ENCODE data around the gene DYNC2LI1. TPM values are rescaled to one million over a fixed set of nuclear protein-coding genes. Genes with fewer than 3 reads are reported as not detected.

Gene DYNC2LI1
- polyA plus RNA-seq (2013, experiment 1 of 2), result 33.4 TPM
- 32.4 TPM for polyA plus RNA-seq (2013, experiment 2 of 2)

DNA sequence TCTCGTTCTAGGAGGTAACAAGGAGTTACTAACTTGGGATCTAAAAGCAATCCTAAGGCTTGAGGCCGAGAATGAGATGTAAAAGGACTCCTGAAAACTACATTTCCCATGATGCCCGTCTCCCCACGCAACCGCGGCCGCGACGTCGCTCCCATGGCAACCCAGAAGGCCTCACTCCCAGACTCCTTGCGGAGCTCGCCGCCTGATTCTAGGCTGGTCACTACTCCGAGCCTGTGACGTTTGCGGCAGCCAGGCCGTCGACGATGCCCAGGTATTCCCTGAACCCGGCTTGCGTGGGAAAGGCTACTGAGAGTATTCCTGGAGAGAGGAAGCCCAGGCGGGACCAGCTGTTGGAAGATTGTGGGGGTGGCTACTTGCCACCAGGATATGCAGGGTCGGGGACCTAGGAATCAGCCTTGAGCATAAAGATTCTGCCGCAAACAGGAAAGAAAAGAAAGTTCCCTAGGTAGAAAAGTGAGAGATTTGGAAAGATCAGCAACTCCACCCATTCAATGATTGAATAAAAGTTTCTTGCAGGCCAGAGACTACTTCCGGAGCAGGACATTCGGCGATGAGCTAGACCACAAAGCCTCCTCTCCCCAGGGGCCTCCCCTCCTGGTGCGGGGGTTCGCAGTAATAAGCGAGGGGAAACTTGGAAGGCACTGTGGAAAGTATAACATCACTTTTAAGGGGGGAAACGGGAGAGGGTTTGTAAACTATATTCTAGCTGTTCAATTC is at the start of gene DYNC2LI1:
TSS of gene DYNC2LI1 (plus strand) at position 164 of the 738 bp plus-strand sequence. CDS start at position 264, 100 bp downstream.
- Histone ChIP-seq H3K14ac (ENCODE audit: low read length) (no peak within 1 kb of the TSS), H2BK15ac (ENCODE audit: low read length) (no peak within 1 kb of the TSS)
- WGBS, 2 donors (ENCODE audit: extremely low coverage in 2 of 2, insufficient read length in 2 of 2, insufficient replicate concordance in 1 of 2), result no CpG with 5 or more reads among the region's 31 CpGs

DNA sequence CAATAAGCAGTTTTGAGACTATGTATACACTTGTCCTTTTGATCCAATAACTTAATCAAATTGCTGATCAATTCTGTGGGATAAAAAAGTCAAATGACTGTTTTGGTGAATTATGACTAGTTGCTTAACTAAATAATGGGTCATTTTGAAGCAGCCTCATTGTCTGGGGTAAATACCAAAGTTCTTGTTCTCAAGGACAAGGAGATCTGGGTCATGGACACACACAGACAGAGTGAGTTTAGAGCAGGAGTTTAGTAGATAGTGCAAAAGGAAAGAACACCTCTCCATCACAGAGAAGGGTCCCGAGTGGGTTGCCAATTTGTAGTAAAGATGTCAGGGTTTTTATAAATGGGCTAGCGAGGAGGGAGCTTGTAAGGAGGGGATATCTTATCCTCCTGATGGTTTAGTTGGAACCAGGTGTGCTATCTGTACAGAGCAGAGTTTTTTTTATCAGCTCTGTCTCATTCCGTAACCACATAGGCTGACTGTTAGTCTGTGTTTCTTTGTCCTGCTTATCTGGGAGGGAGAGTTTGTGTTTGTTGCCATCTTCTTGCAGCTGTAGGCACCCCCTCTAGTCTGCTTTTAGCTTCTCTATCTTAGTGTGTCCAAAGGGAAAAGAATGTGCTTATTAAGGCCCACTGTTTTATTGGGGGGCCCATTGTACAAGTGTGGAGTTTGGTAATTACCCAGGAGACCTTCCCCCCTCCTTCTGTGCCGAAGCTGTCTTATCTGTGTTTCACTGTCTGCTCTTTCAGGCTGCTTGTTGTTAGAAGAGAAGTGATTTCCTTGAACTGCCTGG is 48.9 kb upstream of the DYNC2LI1 start:
- Histone ChIP-seq H3K14ac (ENCODE audit: low read length) (no peak overlapping the region), H3K36me3 (replicated peaks in 1 of 2; ENCODE audit: control insufficient read depth in 2 of 2, insufficient read depth in 2 of 2, low read length in 2 of 2) (no peaks in the 10 kb centered on the region), H3K18ac (ENCODE audit: low read length) (peak overlapping the region; percentile 2), H3K9me3 (replicated peaks in 1 of 2; ENCODE audit: control insufficient read depth in 2 of 2, insufficient read depth in 1 of 2, low read depth in 1 of 2, low read length in 2 of 2) (no peaks in the 10 kb centered on the region), H3K4ac (ENCODE audit: low read length) (no peak overlapping the region), H2AK5ac (ENCODE audit: low read depth, low read length) (no peak overlapping the region), H3K9ac (ENCODE audit: low read depth, low read length, poor library complexity) (no peak overlapping the region), H3K4me2 (ENCODE audit: insufficient read depth, low read length, poor library complexity, severe bottlenecking) (no peak overlapping the region), H2BK120ac (ENCODE audit: low read depth, low read length) (no peak overlapping the region), H2BK5ac (ENCODE audit: low read length) (no peak overlapping the region), H3K4me3 (ENCODE audit: low read length in 2 of 2) (no peak overlapping the region), H3K27ac (replicated peaks; ENCODE audit: low read length) (no peak overlapping the region), H3K4me1 (ENCODE audit: control insufficient read depth in 2 of 2, insufficient read depth in 1 of 2, low read depth in 1 of 2, low read length in 2 of 2) (peaks cover 0 to 4% of the 10 kb centered on the region in 2 donors), H4K91ac (ENCODE audit: low read depth, low read length, poor library complexity) (no peak overlapping the region), H3K79me1 (ENCODE audit: low read depth, low read length) (no peaks in the 10 kb centered on the region), H4K8ac (ENCODE audit: low read depth, low read length) (no peak overlapping the region), H3K23ac (ENCODE audit: low read depth, low read length, poor library complexity) (no peak overlapping the region), H2BK15ac (ENCODE audit: low read length) (no peak overlapping the region), H2BK12ac (ENCODE audit: low read length) (no peak overlapping the region), H3K27me3 (ENCODE audit: control insufficient read depth in 3 of 3, insufficient read depth in 3 of 3, low read depth in 1 of 3, low read length in 3 of 3) (no peaks in the 10 kb centered on the region), H2AFZ (ENCODE audit: low read length) (peak overlapping the region; percentile 50)
- no CpG with 5 or more reads among the region's 4 CpGs for WGBS, 2 donors (ENCODE audit: extremely low coverage in 2 of 2, insufficient read length in 2 of 2, insufficient replicate concordance in 1 of 2)
- DNase-seq (ENCODE audit: low spot score), result no peak

More for the DNA sequence above, at the start of gene DYNC2LI1:
- no peak within 1 kb of the TSS for H4K91ac ChIP-seq (ENCODE audit: low read depth, low read length, poor library complexity)
- peak within 1 kb of the TSS; percentile 51 for H3K4me2 ChIP-seq (ENCODE audit: insufficient read depth, low read length, poor library complexity, severe bottlenecking)
- H2BK12ac ChIP-seq (ENCODE audit: low read length), result no peak within 1 kb of the TSS
- peak within 1 kb of the TSS; percentile 59 to 84 for H3K4me3 ChIP-seq (ENCODE audit: low read length in 2 of 2)
- H3K27me3 ChIP-seq (ENCODE audit: control insufficient read depth in 3 of 3, insufficient read depth in 3 of 3, low read depth in 1 of 3, low read length in 3 of 3), result no peaks in the 10 kb centered on the region
- peak within 1 kb of the TSS; percentile 72 for H3K27ac ChIP-seq (replicated peaks; ENCODE audit: low read length)
- H3K4ac ChIP-seq (ENCODE audit: low read length), result no peak within 1 kb of the TSS
- H3K79me1 ChIP-seq (ENCODE audit: low read depth, low read length), result no peaks in the 10 kb centered on the region
- H3K18ac ChIP-seq (ENCODE audit: low read length), result peak within 1 kb of the TSS; percentile 86
- no peak within 1 kb of the TSS for H2AK5ac ChIP-seq (ENCODE audit: low read depth, low read length)
- H2AFZ ChIP-seq (ENCODE audit: low read length), result peak within 1 kb of the TSS; percentile 87
- H3K23ac ChIP-seq (ENCODE audit: low read depth, low read length, poor library complexity), result no peak within 1 kb of the TSS
- H2BK5ac ChIP-seq (ENCODE audit: low read length), result no peak within 1 kb of the TSS
- H3K9ac ChIP-seq (ENCODE audit: low read depth, low read length, poor library complexity), result no peak within 1 kb of the TSS
- H2BK120ac ChIP-seq (ENCODE audit: low read depth, low read length), result no peak within 1 kb of the TSS
- DNase-seq (ENCODE audit: low spot score), result peak; percentile 84
- no peaks in the 10 kb centered on the region for H3K4me1 ChIP-seq (ENCODE audit: control insufficient read depth in 2 of 2, insufficient read depth in 1 of 2, low read depth in 1 of 2, low read length in 2 of 2)
- no peaks in the 10 kb centered on the region for H3K9me3 ChIP-seq (replicated peaks in 1 of 2; ENCODE audit: control insufficient read depth in 2 of 2, insufficient read depth in 1 of 2, low read depth in 1 of 2, low read length in 2 of 2)
- H4K8ac ChIP-seq (ENCODE audit: low read depth, low read length), result no peak within 1 kb of the TSS
- H3K36me3 ChIP-seq (replicated peaks in 1 of 2; ENCODE audit: control insufficient read depth in 2 of 2, insufficient read depth in 2 of 2, low read length in 2 of 2), result peaks cover 3 to 7% of the 10 kb centered on the region in 2 donors

DNA sequence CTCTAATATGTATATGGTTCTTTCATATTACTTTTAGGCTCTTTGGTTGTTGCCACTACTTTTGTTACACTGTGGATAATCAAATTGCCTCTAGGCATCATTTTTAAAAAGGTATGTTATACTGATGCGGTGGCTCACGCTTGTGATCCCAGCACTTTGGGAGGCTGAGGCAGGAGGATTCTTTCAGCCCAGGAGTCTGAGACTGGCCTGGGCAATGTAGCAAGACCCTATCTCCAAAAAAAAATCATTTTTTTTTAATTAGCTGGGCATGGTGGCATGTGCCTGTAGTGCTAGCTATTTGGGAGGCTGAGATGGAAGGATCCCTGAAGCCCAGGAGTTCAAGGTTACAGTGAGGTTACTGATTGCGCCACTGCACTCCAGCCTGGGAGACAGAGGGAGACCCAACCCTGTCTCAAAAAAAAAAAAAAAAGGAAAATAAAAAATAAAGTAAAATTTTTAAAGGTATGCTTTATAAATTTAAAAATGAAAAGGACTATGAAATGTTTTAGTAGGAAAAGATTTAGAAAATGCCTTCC is 48.1 kb upstream of the DYNC2LI1 start:
- Histone ChIP-seq H2BK12ac (ENCODE audit: low read length) (no peak overlapping the region), H3K9ac (ENCODE audit: low read depth, low read length, poor library complexity) (no peak overlapping the region), H2BK120ac (ENCODE audit: low read depth, low read length) (no peak overlapping the region), H3K27me3 (ENCODE audit: control insufficient read depth in 3 of 3, insufficient read depth in 3 of 3, low read depth in 1 of 3, low read length in 3 of 3) (no peaks in the 10 kb centered on the region), H3K79me1 (ENCODE audit: low read depth, low read length) (no peaks in the 10 kb centered on the region), H2AK5ac (ENCODE audit: low read depth, low read length) (no peak overlapping the region), H3K18ac (ENCODE audit: low read length) (no peak overlapping the region), H3K4me2 (ENCODE audit: insufficient read depth, low read length, poor library complexity, severe bottlenecking) (no peak overlapping the region), H3K27ac (replicated peaks; ENCODE audit: low read length) (no peak overlapping the region), H4K8ac (ENCODE audit: low read depth, low read length) (no peak overlapping the region), H3K9me3 (replicated peaks in 1 of 2; ENCODE audit: control insufficient read depth in 2 of 2, insufficient read depth in 1 of 2, low read depth in 1 of 2, low read length in 2 of 2) (no peaks in the 10 kb centered on the region), H2BK5ac (ENCODE audit: low read length) (no peak overlapping the region), H3K4me1 (ENCODE audit: control insufficient read depth in 2 of 2, insufficient read depth in 1 of 2, low read depth in 1 of 2, low read length in 2 of 2) (peaks cover 0 to 4% of the 10 kb centered on the region in 2 donors), H3K36me3 (replicated peaks in 1 of 2; ENCODE audit: control insufficient read depth in 2 of 2, insufficient read depth in 2 of 2, low read length in 2 of 2) (no peaks in the 10 kb centered on the region), H3K23ac (ENCODE audit: low read depth, low read length, poor library complexity) (no peak overlapping the region), H3K4me3 (ENCODE audit: low read length in 2 of 2) (no peak overlapping the region), H2BK15ac (ENCODE audit: low read length) (no peak overlapping the region), H3K14ac (ENCODE audit: low read length) (no peak overlapping the region), H4K91ac (ENCODE audit: low read depth, low read length, poor library complexity) (no peak overlapping the region), H2AFZ (ENCODE audit: low read length) (no peak overlapping the region), H3K4ac (ENCODE audit: low read length) (no peak overlapping the region)
- WGBS, 2 donors (ENCODE audit: extremely low coverage in 2 of 2, insufficient read length in 2 of 2, insufficient replicate concordance in 1 of 2), result no CpG with 5 or more reads among the region's 3 CpGs
- DNase-seq (ENCODE audit: low spot score), result no peak

Data from neuronal stem cell (in vitro differentiated cells).